OCI-LY3 (cell line): ENCODE data around the gene MPV17L2.

Experiments used
- CTCF ChIP-seq: fragments of 200-600, 300-600 bp; sonication (generic); IDR thresholded peaks from 2 replicates; pipeline ENCODE4 v1.5.1; 2014; ENCODE audit warnings: antibody characterized with exemption, low read length, low read depth
- EZH2phosphoT487 ChIP-seq: fragments of 200-600 bp; shearing (Covaris generic); IDR thresholded peaks from 2 replicates; pipeline ENCODE4 v1.6.1; 2018; ENCODE audit warnings: antibody characterized with exemption, mixed run types, low read depth

GRCh38 chr19:18229474-18229873 lies 36.5 kb downstream of the MPV17L2 start:
- TF ChIP-seq CTCF (peak; percentile 71), EZH2phosphoT487 (no peak)
